ENCODE results near the gene OR10A4. TPM values are rescaled to one million over a fixed set of nuclear protein-coding genes. Genes with fewer than 3 reads are reported as not detected.
"Not testable (repeated sequence)": the region's sequence is repeated elsewhere in the genome, so short reads cannot be mapped to it uniquely, and the experiment has no call there.

Gene OR10A4
- total and polyA plus RNA-seq, 2 donors: not detected

GRCh38 chr11:6854801-6855200 is 21.6 kb upstream of the OR10A4 start:
- H3K27ac ChIP-seq (ENCODE audit: low read depth in 1 of 2, low read length in 1 of 2); H3K36me3 ChIP-seq (ENCODE audit: control insufficient read depth in 2 of 2, insufficient read depth in 2 of 2, low read length in 1 of 2); H3K27me3 ChIP-seq (ENCODE audit: control insufficient read depth in 2 of 2, insufficient read depth in 1 of 2, low read length in 1 of 2); H3K4me1 ChIP-seq (ENCODE audit: control insufficient read depth in 2 of 2, insufficient read depth in 2 of 2, low read length in 2 of 2); H3K4me3 ChIP-seq (ENCODE audit: low read length in 2 of 2); H3K9me3 ChIP-seq (ENCODE audit: control insufficient read depth in 2 of 2, insufficient read depth in 1 of 2, low read length in 1 of 2); DNase-seq (ENCODE audit: low read depth in 6 of 9, low spot score in 9 of 9): not testable (repeated sequence)
- 95% methylated on average over 6 of the region's 6 CpGs for WGBS

- Histone ChIP-seq H3K36me3 (ENCODE audit: control insufficient read depth in 2 of 2, insufficient read depth in 2 of 2, low read length in 1 of 2) (no peaks in the 10 kb centered on the region), H3K27ac (ENCODE audit: low read depth in 1 of 2, low read length in 1 of 2) (no peak overlapping the region), H3K27me3 (ENCODE audit: control insufficient read depth in 2 of 2, insufficient read depth in 1 of 2, low read length in 1 of 2) (no peaks in the 10 kb centered on the region), H3K4me3 (ENCODE audit: low read length in 2 of 2) (no peak overlapping the region), H3K4me1 (ENCODE audit: control insufficient read depth in 2 of 2, insufficient read depth in 2 of 2, low read length in 2 of 2) (no peaks in the 10 kb centered on the region), H3K9me3 (ENCODE audit: control insufficient read depth in 2 of 2, insufficient read depth in 1 of 2, low read length in 1 of 2) (no peaks in the 10 kb centered on the region)
- WGBS: 92% methylated on average over 1 of the region's 1 CpG
- no peak for DNase-seq (ENCODE audit: low read depth in 6 of 9, low spot score in 9 of 9)
These were observed 20.4 kb upstream of the OR10A4 start for GRCh38 chr11:6855971-6856541.

GRCh38 chr11:6856871-6857270 is 19.6 kb upstream of the OR10A4 start:
- no peak overlapping the region for H3K4me3 ChIP-seq (ENCODE audit: low read length in 2 of 2)
- no peaks in the 10 kb centered on the region for H3K36me3 ChIP-seq (ENCODE audit: control insufficient read depth in 2 of 2, insufficient read depth in 2 of 2, low read length in 1 of 2)
- no peaks in the 10 kb centered on the region for H3K4me1 ChIP-seq (ENCODE audit: control insufficient read depth in 2 of 2, insufficient read depth in 2 of 2, low read length in 2 of 2)
- no peak for DNase-seq (ENCODE audit: low read depth in 6 of 9, low spot score in 9 of 9)
- H3K27me3 ChIP-seq (ENCODE audit: control insufficient read depth in 2 of 2, insufficient read depth in 1 of 2, low read length in 1 of 2): no peaks in the 10 kb centered on the region
- 91% methylated on average over 3 of the region's 3 CpGs for WGBS
- H3K9me3 ChIP-seq (ENCODE audit: control insufficient read depth in 2 of 2, insufficient read depth in 1 of 2, low read length in 1 of 2): no peaks in the 10 kb centered on the region
- no peak overlapping the region for H3K27ac ChIP-seq (ENCODE audit: low read depth in 1 of 2, low read length in 1 of 2)

- WGBS: 75% methylated on average over 1 of the region's 1 CpG
- H3K4me3 ChIP-seq (ENCODE audit: low read length in 2 of 2): no peak within 1 kb of the TSS
- H3K27me3 ChIP-seq (ENCODE audit: control insufficient read depth in 2 of 2, insufficient read depth in 1 of 2, low read length in 1 of 2): no peaks in the 10 kb centered on the region
- no peaks in the 10 kb centered on the region for H3K4me1 ChIP-seq (ENCODE audit: control insufficient read depth in 2 of 2, insufficient read depth in 2 of 2, low read length in 2 of 2)
- no peak for DNase-seq (ENCODE audit: low read depth in 6 of 9, low spot score in 9 of 9)
- no peaks in the 10 kb centered on the region for H3K9me3 ChIP-seq (ENCODE audit: control insufficient read depth in 2 of 2, insufficient read depth in 1 of 2, low read length in 1 of 2)
- no peaks in the 10 kb centered on the region for H3K36me3 ChIP-seq (ENCODE audit: control insufficient read depth in 2 of 2, insufficient read depth in 2 of 2, low read length in 1 of 2)
- no peak within 1 kb of the TSS for H3K27ac ChIP-seq (ENCODE audit: low read depth in 1 of 2, low read length in 1 of 2)
These were observed 13.5 kb upstream of the OR10A4 start, which contains the start of gene OR10A2 for GRCh38 chr11:6862961-6863360. Gene OR10A2, plus strand, starts transcription at chr11:6863057. Its CDS starts 6,698 bp downstream, at chr11:6869755.

- Histone ChIP-seq H3K4me3 (ENCODE audit: low read length in 2 of 2) (no peak overlapping the region), H3K4me1 (ENCODE audit: control insufficient read depth in 2 of 2, insufficient read depth in 2 of 2, low read length in 2 of 2) (no peaks in the 10 kb centered on the region), H3K27ac (ENCODE audit: low read depth in 1 of 2, low read length in 1 of 2) (no peak overlapping the region), H3K9me3 (ENCODE audit: control insufficient read depth in 2 of 2, insufficient read depth in 1 of 2, low read length in 1 of 2) (no peaks in the 10 kb centered on the region), H3K36me3 (ENCODE audit: control insufficient read depth in 2 of 2, insufficient read depth in 2 of 2, low read length in 1 of 2) (no peaks in the 10 kb centered on the region), H3K27me3 (ENCODE audit: control insufficient read depth in 2 of 2, insufficient read depth in 1 of 2, low read length in 1 of 2) (no peaks in the 10 kb centered on the region)
- no peak for DNase-seq (ENCODE audit: low read depth in 6 of 9, low spot score in 9 of 9)
- 97% methylated on average over 1 of the region's 1 CpG for WGBS
These were observed 12.0 kb upstream of the OR10A4 start for GRCh38 chr11:6864438-6864837.

- H3K36me3 ChIP-seq (ENCODE audit: control insufficient read depth in 2 of 2, insufficient read depth in 2 of 2, low read length in 1 of 2): no peaks in the 10 kb centered on the region
- 89% methylated on average over 1 of the region's 1 CpG for WGBS
- H3K27me3 ChIP-seq (ENCODE audit: control insufficient read depth in 2 of 2, insufficient read depth in 1 of 2, low read length in 1 of 2): no peaks in the 10 kb centered on the region
- no peaks in the 10 kb centered on the region for H3K9me3 ChIP-seq (ENCODE audit: control insufficient read depth in 2 of 2, insufficient read depth in 1 of 2, low read length in 1 of 2)
- no peak overlapping the region for H3K4me3 ChIP-seq (ENCODE audit: low read length in 2 of 2)
- DNase-seq (ENCODE audit: low read depth in 6 of 9, low spot score in 9 of 9): no peak
- no peaks in the 10 kb centered on the region for H3K4me1 ChIP-seq (ENCODE audit: control insufficient read depth in 2 of 2, insufficient read depth in 2 of 2, low read length in 2 of 2)
- H3K27ac ChIP-seq (ENCODE audit: low read depth in 1 of 2, low read length in 1 of 2): no peak overlapping the region
These were observed 5.1 kb upstream of the OR10A4 start for GRCh38 chr11:6871278-6871677.

GRCh38 chr11:6875761-6876160 is 664 bp upstream of the OR10A4 start:
- Histone ChIP-seq H3K9me3 (ENCODE audit: control insufficient read depth in 2 of 2, insufficient read depth in 1 of 2, low read length in 1 of 2) (no peaks in the 10 kb centered on the region), H3K4me3 (ENCODE audit: low read length in 2 of 2) (no peak overlapping the region), H3K27ac (ENCODE audit: low read depth in 1 of 2, low read length in 1 of 2) (no peak overlapping the region), H3K4me1 (ENCODE audit: control insufficient read depth in 2 of 2, insufficient read depth in 2 of 2, low read length in 2 of 2) (no peaks in the 10 kb centered on the region), H3K36me3 (ENCODE audit: control insufficient read depth in 2 of 2, insufficient read depth in 2 of 2, low read length in 1 of 2) (no peaks in the 10 kb centered on the region), H3K27me3 (ENCODE audit: control insufficient read depth in 2 of 2, insufficient read depth in 1 of 2, low read length in 1 of 2) (no peaks in the 10 kb centered on the region)
- WGBS: 94% methylated on average over 2 of the region's 2 CpGs
- no peak for DNase-seq (ENCODE audit: low read depth in 6 of 9, low spot score in 9 of 9)

- WGBS: 95% methylated on average over 3 of the region's 3 CpGs
- Histone ChIP-seq H3K9me3 (ENCODE audit: control insufficient read depth in 2 of 2, insufficient read depth in 1 of 2, low read length in 1 of 2) (no peaks in the 10 kb centered on the region), H3K27ac (ENCODE audit: low read depth in 1 of 2, low read length in 1 of 2) (no peak overlapping the region), H3K36me3 (ENCODE audit: control insufficient read depth in 2 of 2, insufficient read depth in 2 of 2, low read length in 1 of 2) (no peaks in the 10 kb centered on the region), H3K27me3 (ENCODE audit: control insufficient read depth in 2 of 2, insufficient read depth in 1 of 2, low read length in 1 of 2) (no peaks in the 10 kb centered on the region), H3K4me1 (ENCODE audit: control insufficient read depth in 2 of 2, insufficient read depth in 2 of 2, low read length in 2 of 2) (no peaks in the 10 kb centered on the region), H3K4me3 (ENCODE audit: low read length in 2 of 2) (no peak overlapping the region)
- DNase-seq (ENCODE audit: low read depth in 6 of 9, low spot score in 9 of 9): no peak
These were observed 489 bp downstream of the OR10A4 start for GRCh38 chr11:6876914-6877313.

- no peaks in the 10 kb centered on the region for H3K9me3 ChIP-seq (ENCODE audit: control insufficient read depth in 2 of 2, insufficient read depth in 1 of 2, low read length in 1 of 2)
- H3K4me3 ChIP-seq (ENCODE audit: low read length in 2 of 2): no peak overlapping the region
- no peaks in the 10 kb centered on the region for H3K36me3 ChIP-seq (ENCODE audit: control insufficient read depth in 2 of 2, insufficient read depth in 2 of 2, low read length in 1 of 2)
- no peak for DNase-seq (ENCODE audit: low read depth in 6 of 9, low spot score in 9 of 9)
- no peaks in the 10 kb centered on the region for H3K27me3 ChIP-seq (ENCODE audit: control insufficient read depth in 2 of 2, insufficient read depth in 1 of 2, low read length in 1 of 2)
- no peaks in the 10 kb centered on the region for H3K4me1 ChIP-seq (ENCODE audit: control insufficient read depth in 2 of 2, insufficient read depth in 2 of 2, low read length in 2 of 2)
- H3K27ac ChIP-seq (ENCODE audit: low read depth in 1 of 2, low read length in 1 of 2): no peak overlapping the region
These were observed 6.3 kb downstream of the OR10A4 start for GRCh38 chr11:6882751-6883150.

GRCh38 chr11:6887711-6888110 is 11.3 kb downstream of the OR10A4 start:
- not testable (repeated sequence) for H3K27ac ChIP-seq (ENCODE audit: low read depth in 1 of 2, low read length in 1 of 2); H3K27me3 ChIP-seq (ENCODE audit: control insufficient read depth in 2 of 2, insufficient read depth in 1 of 2, low read length in 1 of 2); DNase-seq (ENCODE audit: low read depth in 6 of 9, low spot score in 9 of 9); H3K4me1 ChIP-seq (ENCODE audit: control insufficient read depth in 2 of 2, insufficient read depth in 2 of 2, low read length in 2 of 2); H3K9me3 ChIP-seq (ENCODE audit: control insufficient read depth in 2 of 2, insufficient read depth in 1 of 2, low read length in 1 of 2); H3K36me3 ChIP-seq (ENCODE audit: control insufficient read depth in 2 of 2, insufficient read depth in 2 of 2, low read length in 1 of 2); H3K4me3 ChIP-seq (ENCODE audit: low read length in 2 of 2)
- 94% methylated on average over 5 of the region's 5 CpGs for WGBS

Measured in thymus (tissue), 11 donors.